HEK293T (cell line): ENCODE results near the gene DNAH8.
"Not testable (repeated sequence)": the region's sequence is repeated elsewhere in the genome, so short reads cannot be mapped to it uniquely, and the experiment has no call there.

ENCODE experiments used
- BHLHE40 ChIP-seq: fragments of 450-650 bp; IDR thresholded peaks from 2 replicates; pipeline ENCODE4 v1.6.1; 2016; ENCODE audit warnings: mild to moderate bottlenecking, moderate library complexity, borderline replicate concordance
- FOXK2 ChIP-seq: fragments of 450-650 bp; IDR thresholded peaks from 2 replicates; pipeline ENCODE4 v1.6.1; 2016; ENCODE audit warnings: mild to moderate bottlenecking
- HDGF ChIP-seq: fragments of 450-650 bp; IDR thresholded peaks from 2 replicates; pipeline ENCODE4 v1.6.1; 2017; ENCODE audit warnings: antibody characterized with exemption, borderline replicate concordance
- SP1 ChIP-seq: fragments of 450-650 bp; IDR thresholded peaks from 2 replicates; pipeline ENCODE4 v1.6.1; 2017
- SUZ12 ChIP-seq: fragments of 450-650 bp; IDR thresholded peaks from 2 replicates; pipeline ENCODE4 v1.6.1; 2016; ENCODE audit warnings: mild to moderate bottlenecking
- ZNF384 ChIP-seq: fragments of 450-650 bp; IDR thresholded peaks from 2 replicates; pipeline ENCODE4 v1.6.1; 2016

- not testable (repeated sequence) for TF ChIP-seq SP1, SUZ12, HDGF, BHLHE40, ZNF384, FOXK2
Observed at GRCh38 chr6:38699702-38700101, 15.4 kb upstream of the DNAH8 start.
